Common myeloid progenitor, CD34-positive (primary cell): ENCODE measurements around the gene SIAH3.

Source experiments
- CTCF ChIA-PET: fragments of 350-600 bp; sonication (Branson Sonifier 250); formaldehyde crosslinking; loops from one replicate; lab custom pipeline; 2021; ENCODE audit warnings: antibody characterized with exemption; lab: Charles Lee
- POLR2A ChIA-PET: fragments of 350-600 bp; sonication (Branson Sonifier 250); formaldehyde crosslinking; loops from one replicate; lab custom pipeline; 2021; ENCODE audit warnings: antibody characterized with exemption; lab: Charles Lee
- DNase-seq, 3 donors: peaks; one replicate each; pipeline versions ENCODE4 v3.0.0 to v3.0.0-alpha.2; 2013
- H3K27ac ChIP-seq, 2 experiments: 1 replicate in 1 of 2; 2 replicates in 1 of 2; pipeline ENCODE4 v1.7.0; 2013; ENCODE audit warnings: inconsistent platforms in 2 of 2, low read length in 2 of 2, mild to moderate bottlenecking in 2 of 2, low read depth in 1 of 2, moderate library complexity in 1 of 2; ENCODE audit not compliant: severe bottlenecking in 2 of 2, insufficient read depth in 1 of 2, poor library complexity in 1 of 2
- H3K27me3 ChIP-seq, 5 experiments: replicated peaks in 2 of 5; 1 replicate in 3 of 5; 2 replicates in 2 of 5; pipeline versions ENCODE4 v1.6.1 to v1.7.0; 2013; ENCODE audit warnings: low read length in 4 of 5, mild to moderate bottlenecking in 2 of 5, moderate library complexity in 2 of 5, inconsistent platforms in 1 of 5; ENCODE audit not compliant: insufficient read depth in 5 of 5, control insufficient read depth in 4 of 5
- H3K36me3 ChIP-seq, 4 experiments: 1 replicate in 2 of 4; 2 replicates in 2 of 4; pipeline versions ENCODE4 v1.6.1 to v1.7.0; 2013; ENCODE audit warnings: low read length in 3 of 4, control low read depth in 1 of 4, mild to moderate bottlenecking in 1 of 4; ENCODE audit not compliant: control insufficient read depth in 4 of 4, insufficient read depth in 4 of 4
- H3K4me1 ChIP-seq, 4 experiments: 1 replicate in 3 of 4; 2 replicates in 1 of 4; pipeline versions ENCODE4 v1.6.1 to v1.7.1; 2013; ENCODE audit warnings: low read length in 3 of 4, mild to moderate bottlenecking in 3 of 4, control low read depth in 1 of 4, inconsistent platforms in 1 of 4, moderate library complexity in 1 of 4; ENCODE audit not compliant: control insufficient read depth in 4 of 4, insufficient read depth in 4 of 4; ENCODE audit errors: control extremely low read depth in 1 of 4
- H3K4me3 ChIP-seq, 7 experiments: 1 replicate in 4 of 7; 2 replicates in 3 of 7; pipeline versions ENCODE4 v1.5.1 to v1.7.0; 2013; ENCODE audit warnings: mild to moderate bottlenecking in 7 of 7, low read length in 6 of 7, moderate library complexity in 6 of 7, inconsistent platforms in 2 of 7, low read depth in 2 of 7, control low read depth in 1 of 7; ENCODE audit not compliant: insufficient read depth in 4 of 7, control insufficient read depth in 1 of 7; ENCODE audit errors: extremely low read depth in 1 of 7
- H3K9me3 ChIP-seq, 5 experiments: 1 replicate in 4 of 5; 2 replicates in 1 of 5; pipeline versions ENCODE4 v1.6.1 to v1.7.1; 2013; ENCODE audit warnings: low read length in 4 of 5, mild to moderate bottlenecking in 2 of 5, inconsistent platforms in 1 of 5, low read depth in 1 of 5, moderate library complexity in 1 of 5; ENCODE audit not compliant: control insufficient read depth in 4 of 5, insufficient read depth in 2 of 5; ENCODE audit errors: control extremely low read depth in 1 of 5
- WGBS: methylation state at CpG from one replicate; pipeline ENCODE4 v1.1.5; 2013; ENCODE audit not compliant: insufficient coverage; 5-methylcytosine and 5-hydroxymethylcytosine counted together

SIAH3 gene

DNA sequence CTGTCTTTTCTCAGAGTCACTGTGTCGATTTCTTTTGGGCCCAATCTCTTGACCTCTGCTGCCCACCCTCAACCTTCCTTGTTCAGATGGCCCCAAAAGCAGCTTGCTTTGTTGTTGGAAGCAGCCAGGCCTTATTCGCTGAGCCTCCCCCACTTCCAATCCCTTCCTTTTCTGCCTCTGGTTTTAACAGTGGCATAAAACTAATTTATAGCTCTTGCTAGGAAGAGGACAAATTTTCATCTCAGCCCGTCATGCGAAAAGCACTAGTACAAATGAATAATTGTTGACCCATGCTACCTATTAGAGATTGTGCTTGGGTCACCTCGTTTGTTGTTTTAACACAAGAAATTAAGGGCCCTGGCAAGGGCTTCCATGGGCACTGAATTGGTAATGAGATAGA, 51.1 kb downstream of the SIAH3 start:
- H3K27ac ChIP-seq: no peak overlapping the region
- ChIA-PET CTCF (interaction anchor here (0.9 kb wide), 1 partner anchor 12 kb away, joined by 3 read pairs; no protein-coding TSS in a partner anchor), POLR2A (no interaction called here)
- H3K36me3 ChIP-seq: no peaks in the 10 kb centered on the region
- H3K4me1 ChIP-seq: no peaks in the 10 kb centered on the region
- H3K4me3 ChIP-seq: no peak overlapping the region
- H3K9me3 ChIP-seq: no peaks in the 10 kb centered on the region
- 80% methylated on average over 5 of the region's 5 CpGs for WGBS
- H3K27me3 ChIP-seq: no peaks in the 10 kb centered on the region
- DNase-seq: no peak

DNA sequence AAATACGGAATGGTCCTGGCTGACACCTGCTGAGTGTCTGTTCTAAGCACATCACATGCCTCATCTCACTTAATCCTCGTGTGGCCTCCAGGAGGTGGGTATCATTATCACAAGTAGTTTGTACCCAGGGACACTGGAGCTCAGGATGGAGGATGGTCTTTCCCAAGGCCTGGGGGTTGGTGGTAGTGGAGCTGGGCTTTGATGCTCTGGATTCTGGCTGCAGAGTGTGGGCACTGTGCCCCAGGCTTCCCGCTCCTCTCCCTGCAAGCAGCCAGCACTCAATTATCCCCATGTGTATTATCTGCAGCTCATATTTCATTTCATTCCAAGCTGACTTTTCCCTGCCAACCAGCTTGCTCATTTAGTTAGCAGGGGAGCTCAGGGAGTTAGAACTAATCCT, 52.1 kb downstream of the SIAH3 start:
- POLR2A ChIA-PET: interaction anchor here (0.5 kb wide), 1 partner anchor 38 kb away, joined by 4 read pairs; no protein-coding TSS in a partner anchor
- no peaks in the 10 kb centered on the region for H3K27me3 ChIP-seq
- no peaks in the 10 kb centered on the region for H3K36me3 ChIP-seq
- H3K4me1 ChIP-seq: no peaks in the 10 kb centered on the region
- WGBS: 100% methylated on average over 1 of the region's 3 CpGs
- H3K9me3 ChIP-seq: no peaks in the 10 kb centered on the region
- H3K27ac ChIP-seq: no peak overlapping the region
- CTCF ChIA-PET: no interaction called here
- DNase-seq: no peak
- H3K4me3 ChIP-seq: no peak overlapping the region

DNA sequence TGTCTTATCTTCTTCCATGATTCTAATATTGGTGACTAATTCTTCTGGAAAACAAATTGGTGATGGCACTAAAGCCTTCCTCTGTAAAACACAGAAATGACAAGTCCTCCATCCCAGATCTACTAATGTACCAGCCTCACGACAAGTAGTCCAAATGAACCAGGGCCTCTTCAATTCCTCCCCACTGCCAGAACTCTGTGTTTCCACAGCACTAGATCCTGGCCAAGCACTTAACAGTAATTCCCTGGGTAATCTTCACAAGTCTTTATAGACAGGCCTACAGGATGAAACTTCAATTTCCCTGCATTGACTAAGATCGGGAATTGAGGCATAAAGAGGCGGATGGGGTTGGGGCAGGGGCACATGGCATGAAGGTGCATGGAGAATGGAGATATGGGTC, 52.7 kb downstream of the SIAH3 start:
- no peak for DNase-seq
- Histone ChIP-seq H3K27me3 (no peaks in the 10 kb centered on the region), H3K4me1 (no peaks in the 10 kb centered on the region), H3K4me3 (no peak overlapping the region), H3K27ac (no peak overlapping the region), H3K36me3 (no peaks in the 10 kb centered on the region), H3K9me3 (no peaks in the 10 kb centered on the region)
- ChIA-PET CTCF (interaction anchor here (1.4 kb wide), 1 partner anchor 8 kb away, joined by 3 read pairs; no protein-coding TSS in a partner anchor), POLR2A (no interaction called here)
- WGBS: 100% methylated on average over 1 of the region's 3 CpGs

DNA sequence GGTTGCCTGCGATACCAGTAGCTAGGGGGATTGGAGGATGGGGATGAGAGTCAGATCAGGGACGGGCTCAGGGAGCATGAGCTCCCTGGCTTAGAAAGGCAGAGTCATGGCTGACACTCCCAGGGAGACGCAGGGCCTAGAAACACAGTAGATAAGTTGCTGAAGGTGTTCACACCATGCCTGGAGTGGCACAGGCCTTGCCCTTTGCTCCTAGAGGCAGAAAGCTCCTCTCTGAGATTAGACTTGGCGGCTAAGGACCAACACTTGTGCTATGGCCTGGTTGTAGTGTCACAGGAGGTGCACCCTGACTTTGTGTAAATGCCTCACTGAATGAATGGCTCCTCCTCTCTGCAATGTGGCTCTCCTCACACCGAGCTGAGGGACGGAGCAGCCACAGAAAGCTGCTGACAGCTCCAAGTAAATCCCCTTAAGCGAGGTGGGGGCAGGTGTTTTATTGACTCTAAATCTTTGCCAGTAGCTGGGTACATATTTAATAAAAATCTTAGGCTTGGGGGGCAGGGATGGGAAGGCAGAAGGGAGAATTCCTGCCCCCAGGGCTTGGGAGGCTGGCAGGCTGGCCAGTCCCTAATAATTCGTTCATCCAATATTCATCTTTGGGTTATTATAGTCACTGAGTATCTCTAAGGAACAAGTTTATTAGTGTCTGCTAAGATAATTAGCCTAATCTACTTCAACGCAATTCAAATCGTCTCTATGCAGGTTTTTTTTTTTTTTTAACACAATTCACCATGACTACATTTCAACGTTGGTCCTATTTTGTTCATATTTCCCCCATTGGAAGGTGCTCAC, 54.9 kb downstream of the SIAH3 start:
- CTCF ChIA-PET: interaction anchor here (0.7 to 1.5 kb wide), 3 partner anchors 9 to 29 kb away, joined by 3 read pairs; no protein-coding TSS in a partner anchor
- POLR2A ChIA-PET: interaction anchor here (0.7 kb wide), 1 partner anchor 1057 kb away, joined by 3 read pairs; no protein-coding TSS in a partner anchor
- DNase-seq: no peak
- H3K27me3 ChIP-seq: no peaks in the 10 kb centered on the region
- 89% methylated on average over 10 of the region's 11 CpGs for WGBS
- peaks cover 0 to 4% (median 3%) of the 10 kb centered on the region in 4 experiments for H3K4me1 ChIP-seq
- no peaks in the 10 kb centered on the region for H3K9me3 ChIP-seq
- no peaks in the 10 kb centered on the region for H3K36me3 ChIP-seq
- no peak overlapping the region for H3K27ac ChIP-seq
- H3K4me3 ChIP-seq: no peak overlapping the region

DNA sequence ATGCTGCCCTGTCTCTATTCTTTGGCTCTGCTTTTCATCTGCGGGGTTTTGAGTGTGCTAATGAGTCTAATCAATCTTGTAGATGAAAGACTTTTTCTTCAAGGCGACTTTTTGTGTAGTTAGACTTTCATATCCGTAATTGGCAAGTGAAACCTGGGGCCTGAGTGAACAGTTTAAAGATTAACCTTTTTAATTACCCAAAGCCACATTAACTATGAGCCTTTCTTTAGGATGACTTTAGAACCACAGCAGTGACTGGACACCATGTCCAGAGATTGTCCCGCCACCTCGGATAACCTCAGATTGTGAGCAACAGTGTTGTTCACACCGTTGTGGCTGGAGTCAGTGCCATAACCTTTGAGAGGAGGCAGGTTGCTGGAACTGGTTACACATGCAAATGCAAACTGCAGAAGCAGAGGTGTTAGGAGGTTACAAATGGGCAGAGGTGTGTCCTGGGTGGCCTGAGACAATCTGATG, 58.7 kb downstream of the SIAH3 start:
- CTCF ChIA-PET: no interaction called here
- DNase-seq: no peak
- Histone ChIP-seq H3K27ac (no peak overlapping the region), H3K27me3 (no peaks in the 10 kb centered on the region), H3K4me1 (peaks cover 0 to 9% (median 6%) of the 10 kb centered on the region in 4 experiments), H3K9me3 (no peaks in the 10 kb centered on the region), H3K4me3 (no peak overlapping the region), H3K36me3 (no peaks in the 10 kb centered on the region)
- POLR2A ChIA-PET: no interaction called here
- 98% methylated on average over 4 of the region's 6 CpGs for WGBS

DNA sequence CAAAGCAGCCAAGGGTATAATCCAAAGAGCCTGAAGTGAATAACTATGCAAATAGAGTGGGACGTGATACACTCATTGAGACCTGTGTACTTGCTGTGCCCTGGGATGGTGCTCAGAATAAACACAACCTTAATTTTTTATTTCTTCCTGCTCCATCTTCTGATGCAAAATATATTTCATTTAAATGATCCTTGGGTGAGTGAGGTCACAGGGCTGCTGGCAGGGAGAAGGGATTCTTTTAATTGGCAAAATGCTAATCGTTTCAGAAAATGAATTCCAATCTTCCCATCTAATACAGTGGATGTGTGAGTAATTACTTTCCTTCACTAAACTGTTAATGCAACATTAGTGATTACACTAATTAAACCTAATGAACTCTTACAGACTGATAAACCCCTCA, 63.5 kb downstream of the SIAH3 start:
- peaks cover 0 to 2% (median 0%) of the 10 kb centered on the region in 4 experiments for H3K36me3 ChIP-seq
- ChIA-PET CTCF (no interaction called here), POLR2A (no interaction called here)
- no peaks in the 10 kb centered on the region for H3K9me3 ChIP-seq
- H3K27me3 ChIP-seq: no peaks in the 10 kb centered on the region
- no peak overlapping the region for H3K4me3 ChIP-seq
- WGBS: 100% methylated on average over 1 of the region's 2 CpGs
- peaks cover 0 to 14% (median 6%) of the 10 kb centered on the region in 4 experiments for H3K4me1 ChIP-seq
- DNase-seq: no peak
- H3K27ac ChIP-seq: no peak overlapping the region

DNA sequence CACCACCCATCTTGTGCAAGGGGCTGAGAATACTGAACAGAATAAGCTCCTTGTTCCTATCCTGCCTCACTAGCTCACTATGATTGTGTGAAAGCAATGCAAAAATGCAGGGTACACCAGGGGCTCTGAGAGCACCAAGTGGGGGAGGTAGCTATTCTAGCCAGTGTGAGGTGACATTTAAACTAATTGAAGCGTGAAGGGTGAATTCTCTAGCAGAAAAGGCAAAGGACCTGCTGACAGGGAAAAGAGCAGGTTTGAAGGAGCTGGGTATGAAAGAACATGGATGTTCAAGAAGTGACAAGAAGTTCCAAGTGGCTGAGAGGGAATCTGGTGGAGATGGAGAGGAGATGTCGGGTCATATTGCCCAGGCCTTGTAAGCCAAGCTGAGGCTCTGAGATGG, 64.2 kb downstream of the SIAH3 start:
- WGBS: 93% methylated on average over 2 of the region's 2 CpGs

More for the DNA sequence above, 64.2 kb downstream of the SIAH3 start:
- no peak for DNase-seq
- H3K27ac ChIP-seq: no peak overlapping the region
- CTCF ChIA-PET: no interaction called here
- no peaks in the 10 kb centered on the region for H3K27me3 ChIP-seq
- peaks cover 0 to 2% (median 0%) of the 10 kb centered on the region in 4 experiments for H3K36me3 ChIP-seq
- POLR2A ChIA-PET: no interaction called here
- no peak overlapping the region for H3K4me3 ChIP-seq
- no peaks in the 10 kb centered on the region for H3K9me3 ChIP-seq
- peaks cover 0 to 19% (median 6%) of the 10 kb centered on the region in 4 experiments for H3K4me1 ChIP-seq
